Fibroblast of lung (primary cell): ENCODE data around the gene ANP32E. TPM values are rescaled to one million over a fixed set of nuclear protein-coding genes. Genes with fewer than 3 reads are reported as not detected.

ENCODE experiments used
- DNase-seq, 2 donors: peaks; one replicate each; pipeline versions ENCODE4 v3.0.0 to v3.0.0-alpha.2; 2010; ENCODE audit warnings: low read depth in 2 of 2
- H2AFZ ChIP-seq: 2 replicates; pipeline ENCODE4 v1.5.1; 2012; ENCODE audit warnings: low read length, control low read depth, inconsistent platforms
- H3K27ac ChIP-seq: 2 replicates; pipeline ENCODE4 v1.5.1; 2011; ENCODE audit warnings: low read length, control low read depth; ENCODE audit not compliant: insufficient read depth
- H3K27me3 ChIP-seq: 2 replicates; pipeline ENCODE4 v1.5.1; 2011; ENCODE audit warnings: mild to moderate bottlenecking, low read length; ENCODE audit not compliant: control insufficient read depth, insufficient read depth
- H3K36me3 ChIP-seq: 2 replicates; pipeline ENCODE4 v1.5.1; 2011; ENCODE audit warnings: low read length; ENCODE audit not compliant: control insufficient read depth, insufficient read depth
- H3K4me1 ChIP-seq: 2 replicates; pipeline ENCODE4 v1.5.1; 2011; ENCODE audit warnings: low read length; ENCODE audit not compliant: control insufficient read depth, insufficient read depth; ENCODE audit errors: extremely low read depth
- H3K4me2 ChIP-seq: 2 replicates; pipeline ENCODE4 v1.5.1; 2011; ENCODE audit warnings: low read length, control low read depth; ENCODE audit not compliant: insufficient read depth; ENCODE audit errors: extremely low read depth
- H3K4me3 ChIP-seq, 4 experiments: fragments of 200-600 bp in 1 of 4; sonication (generic) in 1 of 4; replicated peaks in 1 of 4; 2 replicates each; pipeline ENCODE4 v1.5.1; 2011 to 2016; ENCODE audit warnings: low read length in 4 of 4, low read depth in 3 of 4, mild to moderate bottlenecking in 3 of 4, control low read depth in 2 of 4, inconsistent platforms in 1 of 4, mixed read lengths in 1 of 4; ENCODE audit not compliant: insufficient read depth in 1 of 4; ENCODE audit errors: control extremely low read depth in 1 of 4
- H3K79me2 ChIP-seq: 2 replicates; pipeline ENCODE4 v1.5.1; 2012; ENCODE audit warnings: mild to moderate bottlenecking, low read length, inconsistent platforms; ENCODE audit not compliant: control insufficient read depth, insufficient read depth
- H3K9ac ChIP-seq: 2 replicates; pipeline ENCODE4 v1.5.1; 2011; ENCODE audit warnings: mild to moderate bottlenecking, low read length, control low read depth; ENCODE audit not compliant: insufficient read depth
- H3K9me3 ChIP-seq: 2 replicates; pipeline ENCODE4 v1.5.1; 2012; ENCODE audit warnings: low read depth, low read length; ENCODE audit not compliant: control insufficient read depth, insufficient read depth
- H4K20me1 ChIP-seq: 2 replicates; pipeline ENCODE4 v1.5.1; 2011; ENCODE audit warnings: low read length; ENCODE audit not compliant: control insufficient read depth, insufficient read depth; ENCODE audit errors: extremely low read depth
- EZH2 ChIP-seq: IDR thresholded peaks from 2 replicates; pipeline ENCODE4 v1.5.1; 2012; ENCODE audit warnings: low read length, control low read depth, mild to moderate bottlenecking; ENCODE audit errors: missing control alignments
- polyA minus RNA-seq: library from RNA; depleted of rRNA, polyadenylated mRNA; stranded (reverse); fragments of >200 nt; gene quantifications from 2 replicates; pipeline ENCODE4 v1.2.3, GENCODE V29; 2011; ENCODE audit warnings: low replicate concordance
- polyA plus RNA-seq, 2 donors: library from polyadenylated mRNA; depleted of rRNA in 1 of 2; stranded (reverse) in 1 of 2; unstranded in 1 of 2; fragments of >200 nt; gene quantifications; 2 replicates each; pipeline ENCODE4 v1.2.1, GENCODE V29; 2011 to 2012; ENCODE audit warnings: missing spikeins in 1 of 2
- total RNA-seq: library from RNA; depleted of rRNA; stranded (reverse); fragments of >200 nt; gene quantifications from 2 replicates; pipeline ENCODE4 v1.2.1, GENCODE V29; 2014
- TF ChIP-seq, protein P1 (sequence below), 2 donors: IDR thresholded peaks in 1 of 2; conservative IDR thresholded peaks in 1 of 2; 1 replicate in 1 of 2; 2 replicates in 1 of 2; pipeline ENCODE4 v1.5.1; 2011 to 2012; ENCODE audit warnings: low read length in 2 of 2, control low read depth in 1 of 2, inconsistent platforms in 1 of 2, low read depth in 1 of 2, mild to moderate bottlenecking in 1 of 2

Gene ANP32E
- total RNA-seq (17.5 and 24.6 TPM in 2 replicates), polyA plus RNA-seq (22.4 and 29.2 TPM in 2 replicates), polyA minus RNA-seq (2.6 and 20.9 TPM in 2 replicates)
- polyA plus RNA-seq (2012) = 37.8 and 55.1 TPM in 2 replicates

DNA sequence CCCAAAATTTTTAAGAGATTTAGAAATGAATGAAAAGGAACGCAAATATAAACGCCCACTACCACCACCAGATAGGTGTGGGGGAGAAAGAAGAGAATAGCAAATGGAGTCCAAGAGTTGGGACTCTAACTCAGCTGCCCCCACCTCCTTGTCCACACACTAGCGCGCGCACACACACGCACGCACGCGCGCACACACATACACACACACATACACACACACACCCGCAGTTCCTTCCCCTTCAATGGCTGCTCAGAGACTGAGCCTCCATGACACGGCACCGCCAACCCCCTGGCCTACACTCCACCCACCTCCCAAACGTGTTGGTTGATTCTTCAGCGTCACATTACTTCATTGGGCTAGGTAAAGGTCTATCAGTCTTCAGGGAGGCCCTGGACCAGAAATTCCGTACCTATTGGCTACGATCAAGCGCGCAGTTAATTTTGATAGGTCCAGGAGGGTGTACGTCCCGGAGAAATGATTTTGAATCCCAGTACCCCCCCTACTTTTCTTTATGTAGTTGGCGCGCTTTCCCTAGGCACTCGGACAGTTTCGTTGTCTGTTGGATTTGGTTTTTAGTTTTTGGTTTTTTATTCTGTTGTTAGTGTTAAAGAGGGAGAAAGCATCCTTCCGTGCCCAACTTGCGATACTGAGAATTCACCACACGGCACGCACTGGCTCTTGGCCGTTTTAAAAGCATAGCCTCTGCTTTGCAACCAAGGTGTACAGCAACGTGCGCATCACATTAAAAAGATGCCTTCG, at the start of gene ANP32E:
TSS of gene ANP32E (minus strand) at position 261 of the 762 bp plus-strand sequence. CDS start 326 bp downstream, outside the sequence.
- peak; percentile 100 for DNase-seq
- peak within 1 kb of the TSS; percentile 94 for H2AFZ ChIP-seq

DNA sequence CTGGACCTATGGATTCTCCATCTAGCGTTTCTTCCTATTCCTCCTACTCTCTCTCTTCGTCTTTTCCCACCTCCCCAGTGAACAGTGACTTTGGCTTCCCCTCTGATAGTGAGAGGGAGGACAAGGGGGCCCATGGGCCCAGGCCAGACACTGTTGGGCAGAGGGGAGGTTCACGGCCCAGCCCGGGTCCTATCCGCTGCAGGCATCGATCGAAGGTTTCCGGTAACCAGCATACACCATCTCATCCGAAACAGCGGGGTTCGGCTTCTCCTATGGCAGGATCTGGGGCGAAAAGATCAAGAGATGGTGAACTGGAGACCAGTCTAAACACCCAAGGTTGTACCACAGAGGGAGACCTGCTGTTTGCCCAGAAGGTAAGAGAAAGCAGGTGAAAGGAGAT, 47.3 kb upstream of the ANP32E start:
- Histone ChIP-seq H2AFZ (no peak overlapping the region), H3K36me3 (no peaks in the 10 kb centered on the region), H3K9ac (no peak overlapping the region), H3K4me2 (peak overlapping the region; percentile 90), H3K9me3 (no peaks in the 10 kb centered on the region), H4K20me1 (no peaks in the 10 kb centered on the region), H3K4me3 (peak overlapping the region; percentile 49 to 89 (median 72)), H3K27me3 (no peaks in the 10 kb centered on the region), H3K27ac (no peak overlapping the region), H3K4me1 (peaks cover 4% of the 10 kb centered on the region), H3K79me2 (no peaks in the 10 kb centered on the region)
- DNase-seq = no peak
- TF ChIP-seq, protein P1, sequence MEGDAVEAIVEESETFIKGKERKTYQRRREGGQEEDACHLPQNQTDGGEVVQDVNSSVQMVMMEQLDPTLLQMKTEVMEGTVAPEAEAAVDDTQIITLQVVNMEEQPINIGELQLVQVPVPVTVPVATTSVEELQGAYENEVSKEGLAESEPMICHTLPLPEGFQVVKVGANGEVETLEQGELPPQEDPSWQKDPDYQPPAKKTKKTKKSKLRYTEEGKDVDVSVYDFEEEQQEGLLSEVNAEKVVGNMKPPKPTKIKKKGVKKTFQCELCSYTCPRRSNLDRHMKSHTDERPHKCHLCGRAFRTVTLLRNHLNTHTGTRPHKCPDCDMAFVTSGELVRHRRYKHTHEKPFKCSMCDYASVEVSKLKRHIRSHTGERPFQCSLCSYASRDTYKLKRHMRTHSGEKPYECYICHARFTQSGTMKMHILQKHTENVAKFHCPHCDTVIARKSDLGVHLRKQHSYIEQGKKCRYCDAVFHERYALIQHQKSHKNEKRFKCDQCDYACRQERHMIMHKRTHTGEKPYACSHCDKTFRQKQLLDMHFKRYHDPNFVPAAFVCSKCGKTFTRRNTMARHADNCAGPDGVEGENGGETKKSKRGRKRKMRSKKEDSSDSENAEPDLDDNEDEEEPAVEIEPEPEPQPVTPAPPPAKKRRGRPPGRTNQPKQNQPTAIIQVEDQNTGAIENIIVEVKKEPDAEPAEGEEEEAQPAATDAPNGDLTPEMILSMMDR (conservative IDR thresholded peaks at IDR 0.05 in 1 of 2, IDR thresholded peaks at IDR 0.05 in 1 of 2; ENCODE audit: low read depth in 1 of 2, low read length in 2 of 2) = no peak
- TF ChIP-seq EZH2 = no peak

More for the DNA sequence above, at the start of gene ANP32E:
- Histone ChIP-seq H3K4me1 (peaks cover 2% of the 10 kb centered on the region), H3K27me3 (no peaks in the 10 kb centered on the region), H3K79me2 (peaks cover 43% of the 10 kb centered on the region), H4K20me1 (no peaks in the 10 kb centered on the region), H3K36me3 (no peaks in the 10 kb centered on the region), H3K4me2 (peak within 1 kb of the TSS; percentile 91), H3K9me3 (no peaks in the 10 kb centered on the region), H3K4me3 (peak within 1 kb of the TSS; percentile 67 to 99 (median 90)), H3K27ac (peak within 1 kb of the TSS; percentile 94), H3K9ac (peak within 1 kb of the TSS; percentile 87)
- TF ChIP-seq, protein P1 (conservative IDR thresholded peaks at IDR 0.05 in 1 of 2, IDR thresholded peaks at IDR 0.05 in 1 of 2; ENCODE audit: low read depth in 1 of 2, low read length in 2 of 2) = peak; percentile 9 to 32
- no peak for TF ChIP-seq EZH2

DNA sequence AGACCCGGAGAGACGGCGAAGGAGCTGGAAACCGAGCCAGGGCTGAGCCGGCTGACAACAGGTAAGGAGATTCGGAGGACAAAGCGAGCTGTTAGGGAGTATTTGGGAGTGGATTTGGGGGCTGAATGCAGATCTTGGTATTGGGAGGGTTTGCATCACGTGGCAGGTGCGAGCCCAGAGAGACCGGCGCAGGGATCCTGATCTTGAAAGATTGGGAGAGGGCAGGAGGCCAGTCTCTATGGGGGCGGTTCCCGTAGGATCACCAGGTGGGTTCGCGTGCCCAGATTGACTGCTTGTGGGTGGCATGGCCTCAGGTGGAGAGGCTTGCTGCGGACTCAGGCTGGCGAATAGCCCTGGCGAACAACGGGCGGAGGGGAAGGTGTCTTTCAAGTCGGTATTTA, 46.6 kb upstream of the ANP32E start:
- H4K20me1 ChIP-seq = no peaks in the 10 kb centered on the region
- no peaks in the 10 kb centered on the region for H3K79me2 ChIP-seq
- peak overlapping the region; percentile 49 to 89 (median 72) for H3K4me3 ChIP-seq
- peak overlapping the region; percentile 64 for H2AFZ ChIP-seq
- DNase-seq = no peak
- H3K9ac ChIP-seq = peak overlapping the region; percentile 64
- peak overlapping the region; percentile 90 for H3K4me2 ChIP-seq
- H3K27ac ChIP-seq = peak overlapping the region; percentile 78
- no peaks in the 10 kb centered on the region for H3K9me3 ChIP-seq
- TF ChIP-seq EZH2 = no peak
- peaks cover 4% of the 10 kb centered on the region for H3K4me1 ChIP-seq
- H3K27me3 ChIP-seq = no peaks in the 10 kb centered on the region
- no peaks in the 10 kb centered on the region for H3K36me3 ChIP-seq
